ENCODE results near the gene BTAF1.

Gene BTAF1

DNA sequence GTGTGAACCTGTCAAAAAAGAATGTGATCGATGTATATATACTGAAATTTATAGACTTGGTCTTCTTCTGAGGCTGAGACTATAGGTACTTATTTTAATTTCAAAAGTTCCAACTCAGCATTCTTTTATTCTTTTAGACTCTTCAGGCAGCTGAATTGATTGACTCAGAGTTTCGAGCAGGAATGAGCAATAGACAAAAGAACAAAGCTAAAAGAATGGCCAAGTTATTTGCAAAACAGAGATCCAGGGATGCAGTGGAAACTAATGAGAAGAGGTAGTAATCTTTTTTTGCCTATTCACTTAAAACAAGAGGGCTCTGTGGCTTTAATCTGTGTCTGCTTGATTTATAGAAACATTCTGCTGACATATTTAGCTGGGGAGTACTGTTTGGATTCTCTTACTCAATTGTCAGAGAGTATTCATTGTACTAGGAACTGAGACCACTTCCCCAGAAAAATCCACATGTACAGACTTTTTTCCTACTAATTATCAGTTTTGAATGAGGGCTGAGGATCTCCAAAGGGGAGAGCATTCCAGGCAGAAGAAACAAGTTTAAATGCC is 30.1 kb downstream of the BTAF1 start:
- Histone ChIP-seq H3K27me3 (ENCODE audit: insufficient read depth, poor library complexity, severe bottlenecking) (no peaks in the 10 kb centered on the region), H3K27ac (replicated peaks) (no peak overlapping the region)
- TF ChIP-seq, protein P1, sequence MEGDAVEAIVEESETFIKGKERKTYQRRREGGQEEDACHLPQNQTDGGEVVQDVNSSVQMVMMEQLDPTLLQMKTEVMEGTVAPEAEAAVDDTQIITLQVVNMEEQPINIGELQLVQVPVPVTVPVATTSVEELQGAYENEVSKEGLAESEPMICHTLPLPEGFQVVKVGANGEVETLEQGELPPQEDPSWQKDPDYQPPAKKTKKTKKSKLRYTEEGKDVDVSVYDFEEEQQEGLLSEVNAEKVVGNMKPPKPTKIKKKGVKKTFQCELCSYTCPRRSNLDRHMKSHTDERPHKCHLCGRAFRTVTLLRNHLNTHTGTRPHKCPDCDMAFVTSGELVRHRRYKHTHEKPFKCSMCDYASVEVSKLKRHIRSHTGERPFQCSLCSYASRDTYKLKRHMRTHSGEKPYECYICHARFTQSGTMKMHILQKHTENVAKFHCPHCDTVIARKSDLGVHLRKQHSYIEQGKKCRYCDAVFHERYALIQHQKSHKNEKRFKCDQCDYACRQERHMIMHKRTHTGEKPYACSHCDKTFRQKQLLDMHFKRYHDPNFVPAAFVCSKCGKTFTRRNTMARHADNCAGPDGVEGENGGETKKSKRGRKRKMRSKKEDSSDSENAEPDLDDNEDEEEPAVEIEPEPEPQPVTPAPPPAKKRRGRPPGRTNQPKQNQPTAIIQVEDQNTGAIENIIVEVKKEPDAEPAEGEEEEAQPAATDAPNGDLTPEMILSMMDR (IDR thresholded peaks at IDR 0.05; ENCODE audit: insufficient read depth, low read length) = no peak
- TF ChIP-seq SPI1 (IDR thresholded peaks at IDR 0.05; ENCODE audit: borderline replicate concordance, low read depth) = no peak
- TF ChIP-seq, protein P2, sequence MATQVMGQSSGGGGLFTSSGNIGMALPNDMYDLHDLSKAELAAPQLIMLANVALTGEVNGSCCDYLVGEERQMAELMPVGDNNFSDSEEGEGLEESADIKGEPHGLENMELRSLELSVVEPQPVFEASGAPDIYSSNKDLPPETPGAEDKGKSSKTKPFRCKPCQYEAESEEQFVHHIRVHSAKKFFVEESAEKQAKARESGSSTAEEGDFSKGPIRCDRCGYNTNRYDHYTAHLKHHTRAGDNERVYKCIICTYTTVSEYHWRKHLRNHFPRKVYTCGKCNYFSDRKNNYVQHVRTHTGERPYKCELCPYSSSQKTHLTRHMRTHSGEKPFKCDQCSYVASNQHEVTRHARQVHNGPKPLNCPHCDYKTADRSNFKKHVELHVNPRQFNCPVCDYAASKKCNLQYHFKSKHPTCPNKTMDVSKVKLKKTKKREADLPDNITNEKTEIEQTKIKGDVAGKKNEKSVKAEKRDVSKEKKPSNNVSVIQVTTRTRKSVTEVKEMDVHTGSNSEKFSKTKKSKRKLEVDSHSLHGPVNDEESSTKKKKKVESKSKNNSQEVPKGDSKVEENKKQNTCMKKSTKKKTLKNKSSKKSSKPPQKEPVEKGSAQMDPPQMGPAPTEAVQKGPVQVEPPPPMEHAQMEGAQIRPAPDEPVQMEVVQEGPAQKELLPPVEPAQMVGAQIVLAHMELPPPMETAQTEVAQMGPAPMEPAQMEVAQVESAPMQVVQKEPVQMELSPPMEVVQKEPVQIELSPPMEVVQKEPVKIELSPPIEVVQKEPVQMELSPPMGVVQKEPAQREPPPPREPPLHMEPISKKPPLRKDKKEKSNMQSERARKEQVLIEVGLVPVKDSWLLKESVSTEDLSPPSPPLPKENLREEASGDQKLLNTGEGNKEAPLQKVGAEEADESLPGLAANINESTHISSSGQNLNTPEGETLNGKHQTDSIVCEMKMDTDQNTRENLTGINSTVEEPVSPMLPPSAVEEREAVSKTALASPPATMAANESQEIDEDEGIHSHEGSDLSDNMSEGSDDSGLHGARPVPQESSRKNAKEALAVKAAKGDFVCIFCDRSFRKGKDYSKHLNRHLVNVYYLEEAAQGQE (IDR thresholded peaks at IDR 0.05; ENCODE audit: insufficient replicate concordance, low read depth) = no peak
- no peak for TF ChIP-seq POLR2AphosphoS5 (IDR thresholded peaks at IDR 0.05; ENCODE audit: low read depth)
- no peak for TF ChIP-seq GABPA (IDR thresholded peaks at IDR 0.05; ENCODE audit: low read depth)

DNA sequence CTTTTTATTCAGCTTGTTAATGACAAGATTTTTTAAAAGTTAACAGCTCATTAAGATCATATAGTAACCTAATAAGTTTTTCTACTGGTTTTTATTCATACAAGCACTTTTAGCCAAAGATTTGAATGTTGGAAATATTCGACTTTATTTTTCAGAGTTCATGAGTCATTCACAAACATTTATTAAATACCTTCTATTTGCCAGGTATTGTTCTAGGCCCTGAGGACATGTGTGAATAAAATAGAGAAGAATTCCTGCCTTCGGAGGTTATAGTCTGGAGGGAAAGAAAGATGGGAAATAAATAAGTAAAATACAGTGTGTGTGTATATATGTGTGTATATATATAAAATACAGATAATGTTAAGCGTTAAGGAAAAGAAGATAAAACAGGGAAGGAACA is 31.5 kb downstream of the BTAF1 start:
- Histone ChIP-seq H3K4me3 (replicated peaks; ENCODE audit: insufficient read depth, low read length) (no peak overlapping the region), H3K27me3 (ENCODE audit: insufficient read depth, poor library complexity, severe bottlenecking) (no peaks in the 10 kb centered on the region), H3K27ac (replicated peaks) (no peak overlapping the region)
- DNase-seq (ENCODE audit: low read depth in 1 of 2, low spot score in 1 of 2) = no peak
- TF ChIP-seq, protein P2 (IDR thresholded peaks at IDR 0.05; ENCODE audit: insufficient replicate concordance, low read depth) = no peak
- TF ChIP-seq POLR2AphosphoS5 (IDR thresholded peaks at IDR 0.05; ENCODE audit: low read depth) = no peak
- TF ChIP-seq, protein P1 (IDR thresholded peaks at IDR 0.05; ENCODE audit: insufficient read depth, low read length) = no peak
- TF ChIP-seq GABPA (IDR thresholded peaks at IDR 0.05; ENCODE audit: low read depth) = no peak
- no peak for TF ChIP-seq SPI1 (IDR thresholded peaks at IDR 0.05; ENCODE audit: borderline replicate concordance, low read depth)

More for the DNA sequence above, 30.1 kb downstream of the BTAF1 start:
- no peak for DNase-seq (ENCODE audit: low read depth in 1 of 2, low spot score in 1 of 2)
- no peak overlapping the region for H3K4me3 ChIP-seq (replicated peaks; ENCODE audit: insufficient read depth, low read length)

DNA sequence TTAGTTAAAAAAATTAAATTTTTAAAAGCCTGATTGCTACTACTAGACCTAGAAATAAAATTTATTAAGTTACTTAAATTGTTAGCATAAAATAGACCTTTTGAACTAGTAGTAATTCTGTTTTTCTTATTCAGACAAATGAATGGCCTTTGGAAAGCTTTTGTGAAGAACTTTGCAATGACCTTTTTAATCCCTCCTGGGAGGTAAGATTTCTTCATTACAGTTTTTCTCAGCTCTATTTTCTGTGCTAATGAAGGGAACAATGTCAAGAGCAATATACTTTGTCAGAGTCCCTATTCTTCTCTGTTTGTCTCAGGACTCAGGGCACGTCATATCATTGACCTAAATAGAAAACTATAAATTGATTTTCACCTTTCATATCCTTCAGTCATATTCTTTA is 33.5 kb downstream of the BTAF1 start:
- no peak for TF ChIP-seq GABPA (IDR thresholded peaks at IDR 0.05; ENCODE audit: low read depth)
- TF ChIP-seq POLR2AphosphoS5 (IDR thresholded peaks at IDR 0.05; ENCODE audit: low read depth) = no peak
- no peak for TF ChIP-seq SPI1 (IDR thresholded peaks at IDR 0.05; ENCODE audit: borderline replicate concordance, low read depth)
- TF ChIP-seq, protein P2 (IDR thresholded peaks at IDR 0.05; ENCODE audit: insufficient replicate concordance, low read depth) = no peak
- TF ChIP-seq, protein P1 (IDR thresholded peaks at IDR 0.05; ENCODE audit: insufficient read depth, low read length) = no peak
- no peak overlapping the region for H3K27ac ChIP-seq (replicated peaks)
- H3K4me3 ChIP-seq (replicated peaks; ENCODE audit: insufficient read depth, low read length) = no peak overlapping the region
- no peaks in the 10 kb centered on the region for H3K27me3 ChIP-seq (ENCODE audit: insufficient read depth, poor library complexity, severe bottlenecking)
- DNase-seq (ENCODE audit: low read depth in 1 of 2, low spot score in 1 of 2) = no peak

All from HL-60 (cell line).